SK-N-MC (cell line): ENCODE measurements around the gene CDH4.

Experiments used
- DNase-seq: peaks from one replicate; pipeline ENCODE4 v3.0.0-alpha.2; 2011; ENCODE audit warnings: low read depth, low spot score
- H3K27ac ChIP-seq: fragments of 200-600 bp; sonication (generic); 2 replicates; pipeline ENCODE4 v1.5.1; 2016; ENCODE audit warnings: mixed run types
- H3K36me3 ChIP-seq: fragments of 200-600 bp; sonication (generic); 2 replicates; pipeline ENCODE4 v1.6.1; 2017; ENCODE audit warnings: antibody characterized with exemption, low read length, mixed read lengths; ENCODE audit not compliant: insufficient read depth
- H3K4me3 ChIP-seq: fragments of 200-600 bp; sonication (generic); 2 replicates; pipeline ENCODE4 v1.5.1; 2016
- H3K9ac ChIP-seq: fragments of 200-600 bp; sonication (generic); 2 replicates; pipeline ENCODE4 v1.8.0; 2017; ENCODE audit warnings: mixed run types, mixed read lengths; ENCODE audit not compliant: insufficient read length
- H3K9me3 ChIP-seq: fragments of 200-600 bp; sonication (generic); 2 replicates; pipeline ENCODE4 v1.6.1; 2017; ENCODE audit warnings: low read depth, mild to moderate bottlenecking, antibody characterized with exemption, low read length, moderate library complexity, mixed read lengths
- EZH2 ChIP-seq: fragments of 200-600 bp; sonication (generic); IDR thresholded peaks from one replicate; pipeline ENCODE4 v1.6.1; 2017; ENCODE audit warnings: antibody characterized with exemption
- FOXP2 ChIP-seq: optimal IDR thresholded peaks from 2 replicates; pipeline ENCODE3; 2011; ENCODE audit warnings: mild to moderate bottlenecking, moderate library complexity; ENCODE audit not compliant: insufficient read depth; ENCODE audit errors: extremely low read length, control extremely low read depth
- POLR2AphosphoS5 ChIP-seq: IDR thresholded peaks from 2 replicates; pipeline ENCODE4 v1.6.1; 2012; ENCODE audit warnings: mild to moderate bottlenecking, low read depth, low read length, borderline replicate concordance

Gene CDH4

DNA sequence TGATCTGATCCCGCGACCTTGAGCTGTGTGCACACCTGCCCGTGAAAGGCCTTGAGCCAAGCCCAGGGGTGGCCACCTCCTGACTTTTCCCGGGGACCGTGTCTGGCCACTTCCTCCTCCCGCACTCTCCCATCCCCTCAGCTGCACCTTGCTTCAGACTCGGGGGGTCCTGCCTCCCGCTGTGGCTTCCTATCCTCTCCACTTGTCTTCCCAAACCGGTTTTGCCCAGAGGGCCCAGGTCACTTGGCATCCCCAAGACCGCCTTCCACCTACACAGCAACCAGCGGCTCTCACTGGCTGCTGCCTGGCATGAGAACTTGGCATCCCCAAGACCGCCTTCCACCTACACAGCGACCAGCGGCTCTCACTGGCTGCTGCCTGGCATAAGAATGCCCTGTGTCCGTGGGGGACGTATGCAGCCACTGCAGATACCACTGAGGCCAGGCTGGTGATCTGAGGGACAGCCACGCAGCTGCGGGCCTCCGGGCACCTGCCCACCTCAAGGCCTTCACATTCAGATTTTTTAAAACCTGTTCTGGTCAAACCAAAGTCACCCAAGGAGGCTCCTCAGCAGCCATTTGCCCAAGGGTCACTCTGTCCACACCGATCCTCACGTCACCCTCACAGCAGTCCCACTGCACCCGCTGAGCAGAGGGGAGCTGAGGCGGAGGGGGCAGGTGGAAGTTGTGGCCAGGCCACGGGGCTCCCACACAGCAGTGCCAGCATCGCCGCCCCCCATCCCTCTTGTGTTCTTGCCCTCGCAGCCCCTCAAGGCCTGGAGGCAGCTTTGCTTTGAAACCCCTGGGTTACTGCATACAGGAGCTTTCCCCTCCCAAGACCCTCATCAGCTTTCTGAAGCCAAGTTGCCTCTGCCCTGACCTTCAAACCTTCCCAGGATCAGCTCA is 568.1 kb downstream of the CDH4 start:
- Histone ChIP-seq H3K4me3 (no peak overlapping the region), H3K9ac (no peak overlapping the region), H3K36me3 (no peaks in the 10 kb centered on the region), H3K27ac (no peak overlapping the region), H3K9me3 (no peaks in the 10 kb centered on the region)
- no peak for TF ChIP-seq POLR2AphosphoS5
- TF ChIP-seq FOXP2: no peak
- no peak for TF ChIP-seq EZH2
- DNase-seq: no peak

DNA sequence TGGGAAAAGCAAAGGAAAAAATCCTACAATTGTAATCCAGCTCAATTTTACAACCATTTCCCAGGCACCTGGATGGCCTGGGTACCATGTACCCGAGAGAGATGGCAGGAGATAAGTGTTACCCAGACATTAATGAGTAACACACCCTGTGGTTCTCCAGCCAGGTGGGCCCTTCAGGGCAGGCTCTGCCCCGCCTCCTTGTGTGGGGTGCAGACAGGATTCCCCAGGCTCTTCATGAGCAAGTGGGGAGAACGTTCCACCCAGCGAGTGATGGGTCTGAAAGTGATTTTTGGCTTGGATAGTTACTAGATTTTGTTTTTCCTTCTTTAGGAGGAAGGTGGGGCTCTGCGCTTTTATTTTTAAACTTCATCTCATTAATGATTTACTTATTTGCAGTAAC is 569.7 kb downstream of the CDH4 start:
- Histone ChIP-seq H3K36me3 (no peaks in the 10 kb centered on the region), H3K9ac (no peak overlapping the region), H3K27ac (no peak overlapping the region), H3K4me3 (no peak overlapping the region), H3K9me3 (no peaks in the 10 kb centered on the region)
- DNase-seq: no peak
- TF ChIP-seq EZH2: no peak
- no peak for TF ChIP-seq POLR2AphosphoS5
- no peak for TF ChIP-seq FOXP2

DNA sequence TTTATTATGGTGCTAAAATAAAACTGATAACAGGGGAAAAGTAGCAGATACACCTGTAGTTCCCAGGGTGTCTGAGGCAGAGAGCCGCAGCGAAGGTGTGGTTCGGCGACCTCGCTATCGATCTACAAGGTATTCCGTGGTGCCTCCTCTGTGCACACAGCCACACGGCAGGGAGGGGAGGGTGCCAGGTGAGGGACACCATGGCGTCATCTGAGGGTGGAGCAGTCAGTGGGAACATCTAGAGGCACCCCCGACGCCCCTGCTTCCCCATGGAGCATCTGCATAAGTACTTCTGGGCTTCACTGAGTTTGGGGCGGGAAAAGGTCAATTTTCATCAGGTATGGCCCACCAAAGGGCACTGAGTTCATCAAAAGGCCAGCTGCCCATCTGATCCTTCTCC is 570.3 kb downstream of the CDH4 start:
- DNase-seq: no peak
- Histone ChIP-seq H3K9ac (no peak overlapping the region), H3K27ac (no peak overlapping the region), H3K36me3 (no peaks in the 10 kb centered on the region), H3K9me3 (no peaks in the 10 kb centered on the region), H3K4me3 (no peak overlapping the region)
- no peak for TF ChIP-seq FOXP2
- no peak for TF ChIP-seq POLR2AphosphoS5

DNA sequence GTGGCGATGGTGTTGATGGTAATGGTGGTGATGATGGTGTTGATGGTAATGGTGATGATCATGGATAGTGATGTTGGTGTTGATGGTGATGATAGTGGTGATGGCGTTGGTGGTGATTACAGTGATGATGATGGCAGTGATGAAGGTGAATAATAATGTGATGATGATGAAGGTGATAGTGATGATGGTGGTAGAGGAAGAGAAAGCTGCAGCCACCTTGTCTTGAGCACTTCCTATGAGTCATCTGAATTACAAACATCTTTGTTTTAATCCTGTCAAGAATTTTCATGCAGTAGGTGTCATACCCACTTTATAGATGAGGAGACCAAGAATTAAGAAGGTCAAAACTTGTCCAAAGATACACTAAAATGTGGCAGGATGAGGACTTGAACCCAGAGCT is 571.2 kb downstream of the CDH4 start:
- Histone ChIP-seq H3K9me3 (no peaks in the 10 kb centered on the region), H3K27ac (no peak overlapping the region), H3K4me3 (no peak overlapping the region), H3K9ac (no peak overlapping the region), H3K36me3 (no peaks in the 10 kb centered on the region)
- TF ChIP-seq EZH2 (no peak), POLR2AphosphoS5 (no peak), FOXP2 (no peak)
- DNase-seq: no peak

DNA sequence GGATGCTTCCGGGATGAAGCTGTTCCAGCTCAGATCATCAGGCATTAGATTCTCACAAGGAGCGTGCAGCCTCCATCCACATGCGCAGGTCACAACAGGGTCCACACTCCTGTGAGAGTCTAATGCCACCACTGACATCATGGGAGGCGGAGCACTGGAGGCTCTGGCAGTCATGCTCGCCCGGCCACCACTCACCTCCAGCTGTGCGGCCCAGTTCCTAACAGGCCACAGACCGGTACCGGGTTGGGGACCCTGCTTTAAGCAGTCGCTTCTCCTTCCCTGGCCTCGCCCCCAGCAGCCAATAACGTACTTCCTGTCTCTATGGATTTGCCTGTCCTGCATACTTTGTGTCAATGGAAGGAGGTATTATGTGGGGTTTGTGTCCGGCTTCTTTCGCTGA is 576.8 kb downstream of the CDH4 start:
- Histone ChIP-seq H3K36me3 (no peaks in the 10 kb centered on the region), H3K9ac (no peak overlapping the region), H3K4me3 (no peak overlapping the region), H3K9me3 (no peaks in the 10 kb centered on the region), H3K27ac (no peak overlapping the region)
- DNase-seq: no peak
- TF ChIP-seq POLR2AphosphoS5: no peak
- no peak for TF ChIP-seq FOXP2
- no peak for TF ChIP-seq EZH2

DNA sequence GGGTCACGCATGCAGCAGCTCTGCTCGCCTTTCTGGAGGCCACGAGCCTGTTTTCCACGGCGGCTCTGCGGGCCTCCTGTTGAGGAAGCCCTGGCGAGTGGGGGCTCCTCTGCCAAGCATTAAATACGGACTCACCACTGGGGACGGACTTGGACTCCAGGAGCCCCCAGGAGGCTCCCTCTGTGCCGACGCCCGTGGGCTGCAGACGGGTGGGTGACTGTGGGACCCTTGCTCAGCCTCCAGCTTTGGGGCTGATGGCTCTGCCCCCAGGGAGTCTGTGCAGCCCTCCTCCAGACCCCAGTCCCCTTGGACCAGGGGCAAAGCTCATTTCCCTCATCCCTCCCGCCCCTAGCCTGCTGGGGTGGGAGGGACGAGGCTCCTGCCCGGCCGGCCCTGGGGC is 577.5 kb downstream of the CDH4 start:
- no peak for DNase-seq
- Histone ChIP-seq H3K9ac (no peak overlapping the region), H3K36me3 (no peaks in the 10 kb centered on the region), H3K9me3 (no peaks in the 10 kb centered on the region), H3K27ac (no peak overlapping the region), H3K4me3 (no peak overlapping the region)
- no peak for TF ChIP-seq EZH2
- TF ChIP-seq FOXP2: no peak
- TF ChIP-seq POLR2AphosphoS5: no peak

DNA sequence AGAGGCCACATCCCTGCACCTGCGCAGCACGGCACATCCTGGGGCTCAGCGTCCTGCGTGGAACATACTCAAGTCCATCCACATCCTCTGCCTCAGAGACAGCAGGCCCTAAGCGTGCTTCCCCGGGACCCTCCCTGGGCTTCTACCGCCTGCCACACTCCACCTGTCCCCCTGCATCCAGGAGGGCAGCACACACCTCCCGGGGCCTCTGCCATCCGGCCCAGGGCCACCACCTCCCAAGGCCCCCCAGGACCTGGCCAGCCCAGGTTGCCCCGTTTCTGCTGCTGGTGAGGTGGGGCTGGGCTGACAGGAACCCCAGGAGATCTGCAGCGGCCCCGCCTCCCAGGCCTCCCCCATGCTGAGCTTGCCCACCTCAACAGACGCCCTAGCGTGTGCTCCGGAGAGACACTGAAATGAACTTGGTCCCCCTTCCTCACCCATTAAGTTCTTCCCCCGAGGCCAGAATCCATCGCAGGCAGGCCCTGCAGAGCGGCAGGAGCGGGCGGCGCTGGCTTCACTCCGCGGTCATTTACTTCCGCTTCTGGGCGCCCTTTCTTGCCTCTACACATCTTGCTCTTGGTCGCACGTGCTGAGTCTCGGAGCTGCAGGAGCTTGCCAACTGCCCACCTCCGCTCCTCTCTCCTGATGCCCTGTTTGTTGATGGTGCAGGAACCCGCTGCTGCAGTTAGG is 578.3 kb downstream of the CDH4 start:
- Histone ChIP-seq H3K9me3 (no peaks in the 10 kb centered on the region), H3K4me3 (no peak overlapping the region), H3K9ac (no peak overlapping the region), H3K36me3 (no peaks in the 10 kb centered on the region), H3K27ac (no peak overlapping the region)
- TF ChIP-seq EZH2: no peak
- TF ChIP-seq POLR2AphosphoS5: no peak
- TF ChIP-seq FOXP2: no peak
- DNase-seq: no peak

DNA sequence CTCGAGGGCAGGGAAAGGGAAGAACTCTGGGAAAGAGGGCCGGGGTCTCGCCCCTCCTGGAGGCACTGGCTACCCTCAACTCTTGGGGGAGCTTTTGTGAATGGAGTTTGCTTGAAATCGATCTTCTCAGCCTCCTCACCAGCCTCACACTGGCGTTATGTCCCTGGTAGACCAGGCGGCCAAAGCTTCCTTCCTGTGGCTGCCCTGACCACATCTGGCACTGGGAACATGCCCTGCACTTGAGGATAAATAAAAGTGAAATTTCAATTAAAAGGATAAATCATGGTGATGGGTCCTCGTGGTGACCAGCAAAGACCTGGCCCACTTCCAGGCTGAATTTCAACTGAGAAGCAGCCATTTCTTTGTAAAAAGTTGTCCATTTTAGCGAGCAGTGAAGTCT is 578.9 kb downstream of the CDH4 start:
- TF ChIP-seq POLR2AphosphoS5 (no peak), EZH2 (no peak), FOXP2 (no peak)
- no peaks in the 10 kb centered on the region for H3K36me3 ChIP-seq
- H3K4me3 ChIP-seq: no peak overlapping the region
- no peak overlapping the region for H3K27ac ChIP-seq
- no peak overlapping the region for H3K9ac ChIP-seq
- H3K9me3 ChIP-seq: no peaks in the 10 kb centered on the region
- DNase-seq: no peak

DNA sequence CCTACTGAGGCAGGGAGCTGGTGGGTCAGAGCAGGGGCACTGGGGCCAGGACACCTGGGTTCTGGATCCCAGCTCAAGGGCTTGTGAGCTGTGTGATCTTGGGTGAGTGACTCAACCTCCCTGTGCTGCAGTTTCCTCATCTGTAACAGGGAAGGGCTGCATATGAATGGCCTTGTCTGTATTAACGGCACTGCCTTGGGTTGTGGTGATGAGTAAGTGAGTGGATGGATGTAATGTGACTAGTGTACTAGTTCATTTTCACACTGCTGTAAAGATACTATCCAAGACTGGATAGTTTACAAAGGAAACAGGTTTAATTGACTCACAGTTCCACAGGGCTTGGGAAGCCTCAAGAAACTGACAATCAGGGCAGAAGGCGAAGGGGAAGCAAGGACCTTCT is 580.1 kb downstream of the CDH4 start:
- no peak overlapping the region for H3K4me3 ChIP-seq
- no peaks in the 10 kb centered on the region for H3K9me3 ChIP-seq
- TF ChIP-seq FOXP2 (no peak), EZH2 (no peak), POLR2AphosphoS5 (no peak)
- no peak overlapping the region for H3K9ac ChIP-seq
- no peak overlapping the region for H3K27ac ChIP-seq
- no peaks in the 10 kb centered on the region for H3K36me3 ChIP-seq
- no peak for DNase-seq
